Measurements from ENCODE around the gene FRMD4A.

The FRMD4A gene

DNA sequence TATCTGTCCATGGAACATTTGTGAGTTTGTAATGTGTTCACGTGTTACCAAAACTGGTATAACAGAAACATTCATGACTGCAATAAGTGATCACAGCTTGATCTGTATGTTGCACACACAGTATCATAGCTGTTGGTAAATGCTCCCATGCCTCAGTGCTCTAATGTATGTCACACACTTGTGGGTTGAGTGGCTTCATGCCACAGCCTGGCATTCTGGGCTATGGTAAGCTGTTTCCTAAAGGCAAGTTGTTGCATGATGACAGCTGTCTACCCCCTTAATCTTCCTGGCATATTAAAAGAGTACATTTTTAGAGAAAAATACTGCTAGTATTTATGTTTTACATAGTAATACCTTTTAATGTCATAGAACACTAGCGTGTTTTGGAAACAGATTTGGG lies 708.8 kb downstream of the FRMD4A start:
- DNase-seq = no peak

DNA sequence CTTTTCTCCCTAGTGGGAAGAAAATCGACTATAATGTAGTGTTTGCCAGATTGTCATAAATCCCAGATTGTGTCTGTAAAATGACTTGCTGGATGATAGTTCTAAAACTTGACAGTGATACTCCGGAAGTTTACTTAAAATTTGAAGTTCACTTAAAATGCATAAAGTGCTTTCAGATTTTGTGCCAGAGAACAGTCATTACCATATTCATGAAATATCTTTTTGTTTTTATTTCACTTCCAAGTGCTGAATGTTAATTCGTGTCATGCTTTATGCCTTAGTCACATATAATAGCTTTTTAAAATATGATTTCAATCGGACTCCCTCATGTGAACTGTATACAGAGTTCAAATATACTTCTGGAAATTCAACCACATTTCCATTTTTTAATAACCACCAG lies 713.6 kb downstream of the FRMD4A start:
- DNase-seq = no peak

DNA sequence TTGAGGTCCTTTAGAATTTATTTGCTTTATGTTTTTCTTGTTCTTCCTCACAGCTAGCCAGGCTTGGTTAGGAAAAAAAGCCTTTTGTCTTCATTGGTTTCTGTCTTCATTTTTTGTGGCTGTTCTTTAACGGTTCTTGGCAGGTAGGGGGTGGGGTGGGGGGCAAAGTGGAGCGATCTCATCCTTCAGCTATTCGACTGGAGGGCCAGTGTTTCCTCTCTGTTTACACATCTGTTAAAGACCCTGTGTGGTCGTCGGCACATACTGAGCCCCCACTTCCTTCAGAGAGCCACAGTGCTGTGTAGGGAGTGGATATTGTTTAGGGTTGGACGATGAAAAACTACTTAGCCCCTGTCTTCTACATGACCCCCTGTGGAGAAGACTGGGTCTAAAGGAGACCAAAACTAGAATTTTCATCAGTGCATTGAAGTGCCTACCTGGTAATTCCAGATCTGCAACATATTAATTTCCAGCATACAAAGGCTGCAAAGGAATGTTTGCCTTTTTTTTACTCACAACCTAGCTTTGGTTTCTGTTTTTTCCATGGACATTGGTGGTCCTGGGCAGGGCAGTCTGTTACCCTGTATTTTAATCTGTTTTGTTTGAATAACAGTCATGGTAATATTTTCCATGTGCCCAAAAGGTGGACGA lies 714.9 kb downstream of the FRMD4A start:
- DNase-seq = no peak

DNA sequence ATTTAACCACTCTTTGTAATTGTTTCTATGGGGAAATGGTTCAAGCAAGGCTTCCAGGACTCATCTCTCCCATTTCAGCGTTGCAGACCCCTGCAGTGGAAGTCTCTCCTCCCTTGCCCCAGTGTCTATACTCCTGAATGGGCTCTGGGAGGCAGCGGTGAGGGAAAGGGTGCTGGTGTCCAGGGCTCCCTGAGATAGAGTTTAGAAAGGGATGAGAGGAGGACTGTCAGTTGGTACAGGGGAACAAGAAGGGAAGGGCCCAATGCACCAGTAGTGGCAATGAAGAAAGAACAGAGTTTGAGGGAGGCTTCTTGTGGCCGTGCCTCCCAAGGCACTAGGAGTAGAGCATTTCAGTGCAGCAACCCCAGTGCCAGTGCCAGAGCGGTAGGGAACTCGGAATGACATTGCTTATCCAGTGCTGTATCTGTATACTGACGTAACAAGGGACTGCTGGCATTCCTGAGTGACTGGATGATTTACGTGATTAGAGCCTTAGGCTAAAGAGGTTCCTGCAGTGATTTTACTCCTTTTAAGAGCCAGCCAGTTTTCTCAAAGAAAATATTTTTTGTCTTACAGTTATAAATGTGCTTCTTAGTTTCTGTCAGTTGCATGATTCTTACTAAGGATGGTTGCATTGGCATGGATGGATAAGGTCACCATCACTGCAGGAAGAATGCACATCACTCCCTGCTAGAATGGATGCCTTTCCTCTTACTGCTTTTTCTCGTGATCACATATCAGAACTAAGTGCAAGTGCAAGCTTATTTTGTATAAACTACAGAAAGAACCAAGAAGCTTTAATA lies 716.0 kb downstream of the FRMD4A start:
- no peak for DNase-seq

DNA sequence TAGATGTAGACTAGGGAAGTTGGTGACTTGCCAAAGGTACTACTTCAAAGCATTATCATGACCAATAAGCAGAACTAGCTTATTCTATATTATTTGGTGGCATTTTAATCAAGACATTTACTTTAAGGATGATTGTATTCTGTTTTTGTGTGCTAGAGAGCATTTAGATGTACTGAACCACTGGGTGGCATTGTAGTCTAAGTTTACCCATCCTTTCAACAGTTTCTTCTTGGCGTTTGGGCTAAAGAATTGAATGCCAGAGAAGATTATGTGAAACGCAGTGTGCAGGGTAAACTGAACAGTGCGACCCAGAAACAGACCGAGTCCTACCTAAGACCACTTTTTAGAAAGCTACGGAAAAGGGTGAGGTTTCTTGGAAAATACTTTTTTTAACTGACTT lies 717.2 kb downstream of the FRMD4A start:
- DNase-seq = peak in 1 of 2 experiments; percentile 11

DNA sequence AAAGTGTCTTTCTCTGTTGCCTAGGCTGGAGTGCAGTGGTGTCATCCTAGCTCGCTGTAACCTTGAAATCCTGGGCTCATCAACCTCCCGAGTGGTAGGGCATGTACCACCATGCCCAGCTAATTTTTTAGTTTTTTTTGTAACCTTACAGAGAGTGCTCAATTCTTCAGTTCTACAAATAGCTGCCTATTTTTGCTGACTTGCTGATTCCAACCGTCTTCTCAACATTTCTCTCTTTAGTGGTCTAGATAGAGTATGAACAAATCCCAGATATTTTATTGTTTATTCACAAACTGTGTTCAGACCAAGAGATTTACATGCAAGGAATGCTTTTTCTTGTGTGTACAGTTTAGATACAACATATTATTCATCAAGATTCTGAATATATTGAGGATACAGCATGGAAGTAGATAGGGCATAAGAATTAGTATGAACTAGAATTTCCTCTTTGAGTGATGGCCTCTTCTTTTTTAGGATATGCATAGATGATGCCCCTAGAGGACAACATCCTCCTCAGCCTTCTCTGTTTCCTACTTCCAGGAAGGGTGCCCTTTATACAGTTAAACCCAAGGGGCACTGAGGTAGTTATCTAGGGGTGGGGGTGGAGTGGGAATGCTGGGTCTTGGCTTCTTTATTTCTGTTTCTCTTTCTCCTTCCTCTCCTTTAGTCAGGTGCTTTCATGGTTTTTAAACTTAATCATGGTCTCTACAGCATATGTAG lies 717.9 kb downstream of the FRMD4A start:
- DNase-seq = no peak

DNA sequence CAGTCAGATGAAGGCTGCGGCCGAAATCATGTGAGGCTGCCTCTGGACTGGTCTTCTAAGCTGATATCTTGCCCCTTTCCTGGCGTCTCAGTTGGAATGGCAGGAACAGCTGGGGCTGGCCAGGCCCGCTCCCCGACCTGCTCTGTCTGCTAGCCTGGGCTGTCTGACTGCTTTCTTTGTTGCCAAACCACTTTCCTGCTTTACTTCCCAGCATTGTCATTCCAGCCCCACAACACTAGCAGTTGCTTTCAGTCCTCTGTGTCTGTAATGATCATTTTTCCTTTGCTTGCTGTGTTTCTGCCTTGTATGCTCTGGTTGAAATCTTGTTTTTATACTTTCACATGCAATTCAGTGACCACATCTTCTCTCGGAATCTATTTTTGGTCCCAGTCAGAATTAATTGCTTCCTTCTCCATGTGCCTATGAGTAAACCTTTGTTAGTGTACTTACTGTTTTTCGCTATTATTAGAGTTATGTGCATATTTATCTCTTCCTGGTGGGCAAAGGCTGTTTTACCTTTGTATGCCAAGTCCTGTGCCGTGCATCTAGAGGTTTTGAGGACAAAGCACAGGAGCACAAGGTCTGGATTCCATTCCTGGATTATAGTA lies 722.4 kb downstream of the FRMD4A start:
- DNase-seq = no peak

DNA sequence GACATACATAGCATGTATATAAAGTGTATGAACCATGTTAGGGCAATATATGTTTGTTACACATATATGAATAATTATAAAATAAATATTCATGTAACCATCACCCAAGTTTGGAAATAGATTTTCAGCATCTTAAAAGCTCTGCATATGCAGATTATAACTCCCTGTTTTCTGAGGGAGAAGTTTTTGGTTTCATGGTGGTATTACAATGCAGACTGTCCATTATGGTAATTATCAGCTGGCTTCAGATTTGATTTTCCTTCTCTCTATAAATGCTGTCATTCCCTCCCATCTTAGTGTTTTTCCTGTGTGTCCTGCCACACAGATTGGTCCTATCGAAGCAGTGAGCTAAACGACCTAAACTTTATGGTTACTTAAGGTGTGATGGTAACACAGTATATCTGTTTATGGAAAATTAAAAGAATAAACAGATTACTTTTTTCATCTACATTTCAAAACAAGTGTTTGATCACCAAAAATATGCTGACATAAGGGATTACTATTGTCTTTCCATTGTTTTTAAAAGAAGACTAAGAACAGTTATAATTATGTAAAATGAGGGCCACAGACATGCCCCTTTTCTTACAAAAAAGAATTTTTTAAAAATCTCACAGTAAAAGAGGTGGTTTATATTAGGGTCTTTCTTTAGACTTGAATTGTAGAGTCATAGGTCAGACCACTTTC lies 726.2 kb downstream of the FRMD4A start:
- no peak for DNase-seq

DNA sequence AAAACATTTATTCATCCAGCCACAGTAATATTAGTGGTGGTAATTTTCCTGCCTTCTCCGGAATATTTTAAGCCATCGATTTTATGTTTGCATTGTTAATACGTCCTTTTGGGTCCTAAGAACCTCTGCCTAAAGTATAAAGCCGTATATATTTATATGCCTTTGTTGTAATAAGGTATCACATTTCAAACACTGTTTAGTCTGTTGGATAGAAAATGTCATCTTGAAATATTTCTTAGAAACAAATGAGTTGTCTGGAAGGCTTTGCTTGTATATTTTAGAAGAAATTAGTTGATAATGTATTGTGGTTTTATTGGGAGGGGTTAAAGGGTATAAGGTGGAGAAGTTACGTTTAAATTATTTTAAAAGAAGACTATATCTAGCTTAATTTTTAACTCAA lies 732.8 kb downstream of the FRMD4A start:
- no peak for DNase-seq

DNA sequence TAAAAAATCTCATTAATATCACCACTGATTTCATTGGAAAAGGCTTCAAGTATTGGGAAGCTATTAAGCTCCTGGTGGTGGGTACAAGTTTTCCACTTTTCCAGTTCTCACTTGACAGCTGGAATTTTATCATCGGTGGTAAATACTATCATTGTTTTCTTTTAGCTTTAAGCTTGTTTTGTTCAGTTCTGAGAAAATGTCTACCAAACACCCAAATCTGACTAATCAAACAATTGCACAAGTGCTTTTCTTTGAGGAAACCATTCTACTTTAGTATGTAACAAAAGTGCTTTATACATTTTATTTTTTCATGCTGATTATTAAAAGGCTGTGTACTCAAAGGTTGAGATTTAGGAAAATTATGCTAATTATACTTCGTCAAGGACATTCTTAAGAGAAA lies 736.1 kb downstream of the FRMD4A start:
- DNase-seq = no peak

Measured in NCI-H526 (cell line).